GM20431 (cell line): ENCODE data around the gene SAMD8.
"Not testable (repeated sequence)": the region's sequence is repeated elsewhere in the genome, so short reads cannot be mapped to it uniquely, and the experiment has no call there.

Experiments
- in situ Hi-C: fragments of 300-500 bp; cut with MseI, MboI; formaldehyde crosslinking; loops from one replicate; pipeline ENCODE4 v1.15.0; 2020; ENCODE audit warnings: low sequenced_read_pairs; ENCODE audit not compliant: unreplicated experiment

The SAMD8 gene

GRCh38 chr10:75186310-75186709 is 74.9 kb downstream of the SAMD8 start:
- in situ Hi-C loops, result no loop called here

- in situ Hi-C loops, result no loop called here
Measured at GRCh38 chr10:75187961-75188426, 76.5 kb downstream of the SAMD8 start.

- in situ Hi-C loops, result not testable (repeated sequence)
Measured at GRCh38 chr10:75188522-75188921, 77.1 kb downstream of the SAMD8 start.

- in situ Hi-C loops, result no loop called here
Measured at GRCh38 chr10:75189266-75190096, 78.0 kb downstream of the SAMD8 start.

GRCh38 chr10:75191821-75192568 is 80.5 kb downstream of the SAMD8 start:
- in situ Hi-C loops, result no loop called here

GRCh38 chr10:75194625-75195024 is 83.2 kb downstream of the SAMD8 start:
- in situ Hi-C loops, result not testable (repeated sequence)

- in situ Hi-C loops, result no loop called here
Measured at GRCh38 chr10:75195035-75195763, 83.7 kb downstream of the SAMD8 start.

GRCh38 chr10:75197066-75197465 is 85.6 kb downstream of the SAMD8 start:
- in situ Hi-C loops, result no loop called here

GRCh38 chr10:75197906-75198305 is 86.5 kb downstream of the SAMD8 start:
- in situ Hi-C loops, result no loop called here

- in situ Hi-C loops, result not testable (repeated sequence)
Measured at GRCh38 chr10:75199949-75200348, 88.5 kb downstream of the SAMD8 start.

GRCh38 chr10:75201793-75202307 is 90.4 kb downstream of the SAMD8 start:
- in situ Hi-C loops, result no loop called here

- in situ Hi-C loops, result no loop called here
Measured at GRCh38 chr10:75202321-75203045, 91.0 kb downstream of the SAMD8 start.

- in situ Hi-C loops, result not testable (repeated sequence)
Measured at GRCh38 chr10:75203046-75203620, 91.7 kb downstream of the SAMD8 start.

- in situ Hi-C loops, result no loop called here
Measured at GRCh38 chr10:75203724-75204123, 92.3 kb downstream of the SAMD8 start.

- in situ Hi-C loops, result no loop called here
Measured at GRCh38 chr10:75205908-75206307, 94.5 kb downstream of the SAMD8 start.

GRCh38 chr10:75206638-75207037 is 95.2 kb downstream of the SAMD8 start:
- in situ Hi-C loops, result not testable (repeated sequence)

GRCh38 chr10:75207079-75207856 is 95.8 kb downstream of the SAMD8 start:
- in situ Hi-C loops, result no loop called here

GRCh38 chr10:75207857-75208144 is 96.3 kb downstream of the SAMD8 start:
- in situ Hi-C loops, result no loop called here

GRCh38 chr10:75208181-75208580 is 96.7 kb downstream of the SAMD8 start:
- in situ Hi-C loops, result no loop called here
